Chondrocyte (in vitro differentiated cells): ENCODE results near the gene RFX7. TPM values are rescaled to one million over a fixed set of nuclear protein-coding genes. Genes with fewer than 3 reads are reported as not detected.

ENCODE experiments used
- DNase-seq: peaks from one replicate; pipeline ENCODE4 v3.0.0; 2021; ENCODE audit warnings: mixed read lengths, low spot score
- H3K27ac Mint-ChIP-seq: one replicate; pipeline ENCODE4 v1.8.0; 2021; ENCODE audit warnings: mild to moderate bottlenecking, moderate library complexity, mixed read lengths; ENCODE audit not compliant: unreplicated experiment
- H3K27me3 Mint-ChIP-seq: 2 replicates; pipeline ENCODE4 v1.8.0; 2021; ENCODE audit warnings: low read depth, mixed read lengths
- H3K36me3 Mint-ChIP-seq: 2 replicates; pipeline ENCODE4 v1.8.0; 2021; ENCODE audit warnings: low read depth, mixed read lengths
- H3K4me1 Mint-ChIP-seq: 2 replicates; pipeline ENCODE4 v1.8.0; 2021; ENCODE audit warnings: low read depth, mild to moderate bottlenecking, mixed read lengths
- H3K4me3 Mint-ChIP-seq: one replicate; pipeline ENCODE4 v1.8.0; 2021; ENCODE audit warnings: mild to moderate bottlenecking, moderate library complexity, mixed read lengths; ENCODE audit not compliant: unreplicated experiment
- H3K9me3 Mint-ChIP-seq: 2 replicates; pipeline ENCODE4 v1.8.0; 2021; ENCODE audit warnings: low read depth, mixed read lengths
- total RNA-seq: library from RNA; stranded (reverse); gene quantifications from 3 replicates; pipeline ENCODE4 v1.2.1, GENCODE V29; 2021
- TF ChIP-seq, protein P1 (sequence below): fragments of 200-600 bp; sonication (generic); IDR thresholded peaks from 2 replicates; pipeline ENCODE4 v1.5.0; 2021; ENCODE audit warnings: antibody characterized with exemption, mild to moderate bottlenecking, moderate library complexity

RFX7 gene
- total RNA-seq, 1 donor from 2014 or later: 17.8 TPM

- DNase-seq: no peak
- peaks cover 6% of the 10 kb centered on the region for H3K36me3 Mint-ChIP-seq
- H3K4me3 Mint-ChIP-seq: no peak overlapping the region
- H3K27me3 Mint-ChIP-seq: no peaks in the 10 kb centered on the region
- no peak overlapping the region for H3K27ac Mint-ChIP-seq
- no peaks in the 10 kb centered on the region for H3K9me3 Mint-ChIP-seq
- TF ChIP-seq, protein P1, sequence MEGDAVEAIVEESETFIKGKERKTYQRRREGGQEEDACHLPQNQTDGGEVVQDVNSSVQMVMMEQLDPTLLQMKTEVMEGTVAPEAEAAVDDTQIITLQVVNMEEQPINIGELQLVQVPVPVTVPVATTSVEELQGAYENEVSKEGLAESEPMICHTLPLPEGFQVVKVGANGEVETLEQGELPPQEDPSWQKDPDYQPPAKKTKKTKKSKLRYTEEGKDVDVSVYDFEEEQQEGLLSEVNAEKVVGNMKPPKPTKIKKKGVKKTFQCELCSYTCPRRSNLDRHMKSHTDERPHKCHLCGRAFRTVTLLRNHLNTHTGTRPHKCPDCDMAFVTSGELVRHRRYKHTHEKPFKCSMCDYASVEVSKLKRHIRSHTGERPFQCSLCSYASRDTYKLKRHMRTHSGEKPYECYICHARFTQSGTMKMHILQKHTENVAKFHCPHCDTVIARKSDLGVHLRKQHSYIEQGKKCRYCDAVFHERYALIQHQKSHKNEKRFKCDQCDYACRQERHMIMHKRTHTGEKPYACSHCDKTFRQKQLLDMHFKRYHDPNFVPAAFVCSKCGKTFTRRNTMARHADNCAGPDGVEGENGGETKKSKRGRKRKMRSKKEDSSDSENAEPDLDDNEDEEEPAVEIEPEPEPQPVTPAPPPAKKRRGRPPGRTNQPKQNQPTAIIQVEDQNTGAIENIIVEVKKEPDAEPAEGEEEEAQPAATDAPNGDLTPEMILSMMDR: no peak
- peaks cover 5% of the 10 kb centered on the region for H3K4me1 Mint-ChIP-seq
Observed at GRCh38 chr15:56105855-56106254, 137.8 kb downstream of the RFX7 start.

DNA sequence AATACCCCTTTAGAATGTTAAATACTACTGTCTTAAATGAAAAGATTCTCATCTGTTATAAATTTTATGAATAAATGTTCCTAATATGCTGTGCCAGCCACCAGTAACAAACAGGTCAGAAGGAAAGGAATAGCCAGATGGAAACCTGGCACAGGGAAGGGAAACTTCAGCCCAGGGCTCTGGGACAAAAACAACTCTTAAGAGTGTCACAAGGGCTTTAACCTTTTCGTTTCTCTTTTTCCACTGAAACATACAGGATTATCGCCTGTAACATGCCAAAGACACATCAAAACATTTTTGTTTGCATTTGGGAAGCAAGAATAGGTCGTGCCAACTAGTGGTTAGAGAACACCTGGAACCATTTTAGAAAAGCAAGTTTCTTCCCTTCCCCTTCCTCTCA lies 141.2 kb downstream of the RFX7 start:
- no peak for DNase-seq
- no peak overlapping the region for H3K4me3 Mint-ChIP-seq
- H3K9me3 Mint-ChIP-seq: no peaks in the 10 kb centered on the region
- no peaks in the 10 kb centered on the region for H3K4me1 Mint-ChIP-seq
- TF ChIP-seq, protein P1: no peak
- H3K27me3 Mint-ChIP-seq: no peaks in the 10 kb centered on the region
- H3K36me3 Mint-ChIP-seq: peaks cover 8% of the 10 kb centered on the region
- no peak overlapping the region for H3K27ac Mint-ChIP-seq

GRCh38 chr15:56099311-56099710 lies 144.4 kb downstream of the RFX7 start:
- Mint-ChIP-seq H3K27me3 (no peaks in the 10 kb centered on the region), H3K4me1 (no peaks in the 10 kb centered on the region), H3K36me3 (peaks cover 29% of the 10 kb centered on the region), H3K4me3 (no peak overlapping the region), H3K9me3 (no peaks in the 10 kb centered on the region), H3K27ac (no peak overlapping the region)
- DNase-seq: no peak
- TF ChIP-seq, protein P1: no peak

GRCh38 chr15:56098195-56098863 lies 145.3 kb downstream of the RFX7 start:
- no peaks in the 10 kb centered on the region for H3K27me3 Mint-ChIP-seq
- H3K27ac Mint-ChIP-seq: no peak overlapping the region
- H3K9me3 Mint-ChIP-seq: no peaks in the 10 kb centered on the region
- no peak for DNase-seq
- no peak overlapping the region for H3K4me3 Mint-ChIP-seq
- TF ChIP-seq, protein P1: peak; percentile 62
- peaks cover 39% of the 10 kb centered on the region for H3K36me3 Mint-ChIP-seq
- H3K4me1 Mint-ChIP-seq: no peaks in the 10 kb centered on the region

DNA sequence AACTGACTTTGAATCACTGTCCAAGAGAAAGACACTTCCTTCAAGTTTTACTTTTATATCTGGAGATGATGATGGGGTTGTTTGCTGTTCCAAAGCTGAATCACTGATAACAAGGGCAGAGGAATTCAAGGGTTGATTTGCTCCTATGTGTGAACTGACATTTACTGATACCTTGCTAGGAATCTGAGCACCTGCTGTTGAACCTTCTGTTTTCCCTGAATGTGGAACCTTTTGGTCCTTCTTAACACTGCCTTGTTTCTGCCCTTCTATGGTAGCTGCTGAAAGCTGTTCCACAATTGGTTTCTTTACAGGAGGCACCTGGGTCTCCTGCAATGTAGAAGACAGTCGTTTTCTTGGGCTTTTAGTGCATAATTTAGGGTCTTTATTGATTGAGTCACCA lies 148.3 kb downstream of the RFX7 start:
- H3K9me3 Mint-ChIP-seq: no peaks in the 10 kb centered on the region
- H3K27ac Mint-ChIP-seq: no peak overlapping the region
- no peak overlapping the region for H3K4me3 Mint-ChIP-seq
- H3K36me3 Mint-ChIP-seq: peaks cover 39% of the 10 kb centered on the region
- no peaks in the 10 kb centered on the region for H3K27me3 Mint-ChIP-seq
- H3K4me1 Mint-ChIP-seq: no peaks in the 10 kb centered on the region
- DNase-seq: no peak
- TF ChIP-seq, protein P1: no peak
